IgD-negative memory B cell (primary cell): ENCODE data around the gene RNF112. TPM values are rescaled to one million over a fixed set of nuclear protein-coding genes. Genes with fewer than 3 reads are reported as not detected.
A peak's percentile ranks its signal among the peaks of the same experiment; 100 is the strongest.

Experiments
- H3K27ac Mint-ChIP-seq, 3 donors: one replicate each; pipeline ENCODE4 v1.8.0; 2020 to 2022; ENCODE audit warnings: mild to moderate bottlenecking in 3 of 3, mixed read lengths in 3 of 3, moderate library complexity in 1 of 3
- H3K27me3 Mint-ChIP-seq: one replicate; pipeline ENCODE4 v1.8.0; 2021; ENCODE audit warnings: mixed read lengths
- H3K36me3 Mint-ChIP-seq: one replicate; pipeline ENCODE4 v1.8.0; 2020; ENCODE audit warnings: mild to moderate bottlenecking, mixed read lengths
- H3K4me1 Mint-ChIP-seq, 3 donors: one replicate each; pipeline ENCODE4 v1.8.0; 2020 to 2022; ENCODE audit warnings: mixed read lengths in 3 of 3, mild to moderate bottlenecking in 1 of 3
- H3K4me3 Mint-ChIP-seq, 4 donors: one replicate each; pipeline ENCODE4 v1.8.0; 2020 to 2022; ENCODE audit warnings: mild to moderate bottlenecking in 4 of 4, mixed read lengths in 4 of 4, moderate library complexity in 3 of 4
- H3K9me3 Mint-ChIP-seq, 3 donors: one replicate each; pipeline ENCODE4 v1.8.0; 2020 to 2021; ENCODE audit warnings: mixed read lengths in 3 of 3, mild to moderate bottlenecking in 1 of 3
- polyA plus RNA-seq: library from polyadenylated mRNA; unstranded; fragments of 300-500 nt; fragmentation: Illumina TruSeq; gene quantifications from one replicate; pipeline ENCODE4 v1.2.3, GENCODE V29; 2021

RNF112 gene
- polyA plus RNA-seq: not detected

- no peaks in the 10 kb centered on the region for H3K9me3 Mint-ChIP-seq
- peaks cover 0 to 1% (median 0%) of the 10 kb centered on the region in 3 donors for H3K4me1 Mint-ChIP-seq
- H3K4me3 Mint-ChIP-seq: no peak within 1 kb of the TSS
- H3K27me3 Mint-ChIP-seq: peaks cover 2% of the 10 kb centered on the region
- peak within 1 kb of the TSS in 1 of 3 donors; percentile 47 for H3K27ac Mint-ChIP-seq
- H3K36me3 Mint-ChIP-seq: no peaks in the 10 kb centered on the region
Observed at GRCh38 chr17:19410875-19411620, at the start of gene RNF112. RNF112 (plus strand) TSS chr17:19411232; CDS start chr17:19411409, 177 bp downstream.

GRCh38 chr17:19361326-19361725 lies 49.7 kb upstream of the RNF112 start:
- no peaks in the 10 kb centered on the region for H3K9me3 Mint-ChIP-seq
- peaks cover 0 to 9% (median 9%) of the 10 kb centered on the region in 3 donors for H3K4me1 Mint-ChIP-seq

GRCh38 chr17:19361944-19362276 lies 49.1 kb upstream of the RNF112 start:
- Mint-ChIP-seq H3K9me3 (no peaks in the 10 kb centered on the region), H3K4me1 (peaks cover 0 to 10% (median 9%) of the 10 kb centered on the region in 3 donors), H3K27ac (peak overlapping the region in 2 of 3 donors; percentile 76 to 86), H3K36me3 (peaks cover 2% of the 10 kb centered on the region), H3K27me3 (no peaks in the 10 kb centered on the region), H3K4me3 (peak overlapping the region; percentile 85 to 97 (median 92))

More at GRCh38 chr17:19361326-19361725, 49.7 kb upstream of the RNF112 start:
- Mint-ChIP-seq H3K36me3 (peaks cover 2% of the 10 kb centered on the region), H3K27ac (peak overlapping the region in 1 of 3 donors; percentile 76), H3K4me3 (peak overlapping the region; percentile 13 to 85 (median 82)), H3K27me3 (no peaks in the 10 kb centered on the region)

GRCh38 chr17:19362277-19363113 lies 48.5 kb upstream of the RNF112 start, which contains the start of gene B9D1:
B9D1 (minus strand) TSS chr17:19362723; CDS start chr17:19362569, 154 bp downstream.
- H3K9me3 Mint-ChIP-seq: no peaks in the 10 kb centered on the region
- H3K36me3 Mint-ChIP-seq: peaks cover 2% of the 10 kb centered on the region
- peaks cover 0 to 12% (median 11%) of the 10 kb centered on the region in 3 donors for H3K4me1 Mint-ChIP-seq
- H3K4me3 Mint-ChIP-seq: peak within 1 kb of the TSS; percentile 85 to 97 (median 92)
- peak within 1 kb of the TSS; percentile 80 to 96 (median 94) for H3K27ac Mint-ChIP-seq
- no peaks in the 10 kb centered on the region for H3K27me3 Mint-ChIP-seq

- H3K27ac Mint-ChIP-seq: peak overlapping the region; percentile 80 to 96 (median 94)
- H3K9me3 Mint-ChIP-seq: no peaks in the 10 kb centered on the region
- peaks cover 2% of the 10 kb centered on the region for H3K36me3 Mint-ChIP-seq
- H3K27me3 Mint-ChIP-seq: no peaks in the 10 kb centered on the region
- peaks cover 0 to 12% (median 11%) of the 10 kb centered on the region in 3 donors for H3K4me1 Mint-ChIP-seq
- peak overlapping the region; percentile 26 to 93 (median 88) for H3K4me3 Mint-ChIP-seq
Observed at GRCh38 chr17:19363114-19363438, 48.0 kb upstream of the RNF112 start.

- H3K4me3 Mint-ChIP-seq: peak overlapping the region in 3 of 4 donors; percentile 26 to 85 (median 70)
- H3K36me3 Mint-ChIP-seq: peaks cover 2% of the 10 kb centered on the region
- H3K27ac Mint-ChIP-seq: peak overlapping the region in 2 of 3 donors; percentile 80 to 96
- H3K4me1 Mint-ChIP-seq: peaks cover 0 to 12% (median 11%) of the 10 kb centered on the region in 3 donors
- H3K27me3 Mint-ChIP-seq: no peaks in the 10 kb centered on the region
- no peaks in the 10 kb centered on the region for H3K9me3 Mint-ChIP-seq
Observed at GRCh38 chr17:19363460-19364035, 47.5 kb upstream of the RNF112 start.

- H3K36me3 Mint-ChIP-seq: no peaks in the 10 kb centered on the region
- H3K4me3 Mint-ChIP-seq: peak overlapping the region in 2 of 4 donors; percentile 50 to 75
- H3K27ac Mint-ChIP-seq: peak overlapping the region in 1 of 3 donors; percentile 46
- H3K9me3 Mint-ChIP-seq: no peaks in the 10 kb centered on the region
- no peaks in the 10 kb centered on the region for H3K27me3 Mint-ChIP-seq
- peaks cover 10 to 21% (median 21%) of the 10 kb centered on the region in 3 donors for H3K4me1 Mint-ChIP-seq
Observed at GRCh38 chr17:19364699-19365498, 46.1 kb upstream of the RNF112 start.

- peak overlapping the region in 1 of 4 donors; percentile 18 for H3K4me3 Mint-ChIP-seq
- no peaks in the 10 kb centered on the region for H3K36me3 Mint-ChIP-seq
- H3K4me1 Mint-ChIP-seq: peaks cover 16 to 27% (median 26%) of the 10 kb centered on the region in 3 donors
- H3K27me3 Mint-ChIP-seq: no peaks in the 10 kb centered on the region
- peak overlapping the region in 1 of 3 donors; percentile 46 for H3K27ac Mint-ChIP-seq
- H3K9me3 Mint-ChIP-seq: no peaks in the 10 kb centered on the region
Observed at GRCh38 chr17:19365499-19365817, 45.6 kb upstream of the RNF112 start.

GRCh38 chr17:19365833-19366636 lies 45.0 kb upstream of the RNF112 start:
- Mint-ChIP-seq H3K27ac (peak overlapping the region in 2 of 3 donors; percentile 7 to 46), H3K4me1 (peaks cover 19 to 31% (median 29%) of the 10 kb centered on the region in 3 donors), H3K27me3 (no peaks in the 10 kb centered on the region), H3K4me3 (peak overlapping the region in 1 of 4 donors; percentile 36), H3K9me3 (no peaks in the 10 kb centered on the region), H3K36me3 (no peaks in the 10 kb centered on the region)

- Mint-ChIP-seq H3K4me3 (peak overlapping the region in 2 of 4 donors; percentile 36 to 67), H3K4me1 (peaks cover 23 to 37% (median 30%) of the 10 kb centered on the region in 3 donors), H3K27ac (peak overlapping the region in 2 of 3 donors; percentile 71 to 96), H3K27me3 (no peaks in the 10 kb centered on the region), H3K36me3 (no peaks in the 10 kb centered on the region), H3K9me3 (no peaks in the 10 kb centered on the region)
Observed at GRCh38 chr17:19366637-19366972, 44.4 kb upstream of the RNF112 start.

- H3K4me3 Mint-ChIP-seq: peak overlapping the region in 1 of 4 donors; percentile 89
- H3K27ac Mint-ChIP-seq: peak overlapping the region in 2 of 3 donors; percentile 46 to 96
- H3K9me3 Mint-ChIP-seq: no peaks in the 10 kb centered on the region
- H3K27me3 Mint-ChIP-seq: no peaks in the 10 kb centered on the region
- H3K36me3 Mint-ChIP-seq: no peaks in the 10 kb centered on the region
- H3K4me1 Mint-ChIP-seq: peaks cover 23 to 38% (median 35%) of the 10 kb centered on the region in 3 donors
Observed at GRCh38 chr17:19368229-19368628, 42.8 kb upstream of the RNF112 start.

GRCh38 chr17:19369107-19369778 lies 41.8 kb upstream of the RNF112 start:
- Mint-ChIP-seq H3K27ac (peak overlapping the region; percentile 95 to 98 (median 96)), H3K27me3 (no peaks in the 10 kb centered on the region), H3K36me3 (no peaks in the 10 kb centered on the region), H3K9me3 (no peaks in the 10 kb centered on the region), H3K4me1 (peaks cover 23 to 38% (median 31%) of the 10 kb centered on the region in 3 donors), H3K4me3 (peak overlapping the region; percentile 51 to 97 (median 92))

GRCh38 chr17:19369846-19370492 lies 41.1 kb upstream of the RNF112 start:
- Mint-ChIP-seq H3K4me3 (peak overlapping the region; percentile 49 to 97 (median 92)), H3K9me3 (no peaks in the 10 kb centered on the region), H3K4me1 (peaks cover 23 to 38% (median 35%) of the 10 kb centered on the region in 3 donors), H3K27ac (peak overlapping the region; percentile 95 to 98 (median 96)), H3K27me3 (no peaks in the 10 kb centered on the region), H3K36me3 (no peaks in the 10 kb centered on the region)
